HG02798 (cell line): ENCODE measurements around the gene KATNAL2.
"Not testable (repeated sequence)": the region's sequence is repeated elsewhere in the genome, so short reads cannot be mapped to it uniquely, and the experiment has no call there.

Source experiments
- ATAC-seq: cut with Tn5 transposase; IDR thresholded peaks from one replicate; pipeline ENCODE4 v1.9.1; 2021; ENCODE audit warnings: mild to moderate bottlenecking; ENCODE audit not compliant: unreplicated experiment, poor library complexity

Gene KATNAL2

GRCh38 chr18:46939337-46939963 lies 22.0 kb downstream of the KATNAL2 start:
- ATAC-seq, result no peak

DNA sequence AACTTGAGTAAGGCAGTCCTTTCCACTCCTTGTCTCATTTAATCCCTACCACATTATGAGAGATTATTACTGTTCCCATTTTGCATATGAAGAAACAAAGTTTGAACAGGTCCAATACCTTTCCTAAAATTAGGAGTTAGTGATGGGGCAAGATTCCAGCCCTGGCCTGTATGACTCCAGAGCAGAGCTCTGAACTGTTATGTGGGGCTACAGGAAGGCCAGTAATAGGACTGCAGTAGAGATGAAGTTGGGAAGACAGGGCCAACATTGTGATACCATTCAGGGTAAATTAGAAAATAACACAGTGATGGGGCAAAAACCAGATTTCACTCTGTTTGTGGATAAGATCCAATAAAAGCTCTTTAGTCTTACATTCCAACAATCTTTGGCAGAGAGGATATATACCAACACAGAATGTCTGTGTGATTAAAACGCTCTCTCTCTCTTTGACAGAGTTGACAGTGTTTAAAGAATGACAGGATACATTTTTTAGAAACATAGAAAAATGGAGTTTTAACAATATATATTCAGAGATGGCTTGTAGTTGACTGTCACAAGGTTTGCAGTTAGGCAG lies 22.7 kb downstream of the KATNAL2 start:
- ATAC-seq, result no peak

- ATAC-seq, result no peak
Observed at GRCh38 chr18:46942646-46943045, 25.2 kb downstream of the KATNAL2 start.

GRCh38 chr18:46946656-46947282 lies 29.4 kb downstream of the KATNAL2 start:
- ATAC-seq, result peak; percentile 97

DNA sequence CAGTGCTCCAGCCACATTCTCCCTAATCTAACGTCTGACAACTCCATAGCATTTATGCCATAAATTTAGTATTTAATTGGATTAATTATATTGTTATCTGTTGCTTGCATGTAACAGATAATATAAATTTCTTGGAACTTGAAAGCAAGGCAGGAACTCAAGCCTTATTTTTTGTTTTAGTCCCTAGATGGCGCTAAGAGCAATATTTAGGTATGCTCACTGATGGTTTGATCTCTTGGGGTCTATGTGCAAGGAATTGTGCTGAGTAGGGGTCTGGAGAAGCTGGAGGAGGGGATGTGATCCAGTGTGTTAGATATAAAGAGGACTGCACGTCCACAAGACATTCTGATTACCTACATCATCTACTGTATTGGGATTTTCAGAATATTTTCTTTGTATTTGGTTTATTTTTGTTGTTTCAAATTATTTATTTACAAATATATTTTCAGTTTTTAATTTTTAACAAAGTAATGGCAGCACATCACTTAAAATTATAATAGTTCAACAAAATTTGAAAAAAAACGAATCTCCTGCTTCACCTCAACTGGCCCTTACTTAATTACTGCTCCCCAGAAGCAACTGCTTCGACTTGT lies 32.8 kb downstream of the KATNAL2 start:
- no peak for ATAC-seq

DNA sequence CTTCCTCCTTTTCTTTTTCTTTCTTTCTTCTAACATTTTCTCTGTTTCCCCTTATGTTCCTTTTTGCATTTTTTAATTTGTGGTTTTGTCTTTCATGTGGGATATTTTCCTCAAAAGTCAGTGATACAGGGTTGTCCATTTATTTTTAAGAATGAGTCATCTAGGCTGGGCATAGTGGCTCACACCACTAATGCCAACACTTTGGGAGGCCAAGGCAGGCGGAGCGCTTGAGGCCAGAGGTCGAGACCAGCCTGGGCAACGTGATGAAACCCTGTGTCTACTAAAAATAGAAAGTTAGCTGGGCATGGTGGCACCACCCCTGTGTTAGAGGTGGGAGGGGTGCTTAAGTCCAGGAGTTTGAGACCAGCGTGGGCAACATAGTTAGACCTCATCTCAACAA lies 35.8 kb downstream of the KATNAL2 start:
- ATAC-seq, result no peak

DNA sequence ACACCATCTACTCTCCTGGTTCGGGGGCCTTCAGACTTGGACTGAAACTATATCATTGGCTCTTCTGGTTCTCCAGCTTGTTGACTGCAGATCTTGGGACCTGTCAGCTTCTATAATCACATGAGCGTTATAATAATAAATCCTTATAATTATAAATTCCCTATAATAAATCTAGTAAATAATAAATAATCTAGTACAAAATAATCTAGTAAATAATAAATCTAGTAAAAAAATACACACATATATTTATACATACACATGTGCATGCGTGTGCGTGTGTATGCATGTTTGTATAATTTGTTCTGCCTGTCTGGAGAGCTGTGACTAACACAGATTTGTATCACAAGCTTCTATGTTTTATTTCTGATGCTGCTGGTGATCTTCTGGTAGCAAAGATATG lies 40.8 kb downstream of the KATNAL2 start:
- no peak for ATAC-seq

- not testable (repeated sequence) for ATAC-seq
Observed at GRCh38 chr18:46963656-46964578, 46.5 kb downstream of the KATNAL2 start.

DNA sequence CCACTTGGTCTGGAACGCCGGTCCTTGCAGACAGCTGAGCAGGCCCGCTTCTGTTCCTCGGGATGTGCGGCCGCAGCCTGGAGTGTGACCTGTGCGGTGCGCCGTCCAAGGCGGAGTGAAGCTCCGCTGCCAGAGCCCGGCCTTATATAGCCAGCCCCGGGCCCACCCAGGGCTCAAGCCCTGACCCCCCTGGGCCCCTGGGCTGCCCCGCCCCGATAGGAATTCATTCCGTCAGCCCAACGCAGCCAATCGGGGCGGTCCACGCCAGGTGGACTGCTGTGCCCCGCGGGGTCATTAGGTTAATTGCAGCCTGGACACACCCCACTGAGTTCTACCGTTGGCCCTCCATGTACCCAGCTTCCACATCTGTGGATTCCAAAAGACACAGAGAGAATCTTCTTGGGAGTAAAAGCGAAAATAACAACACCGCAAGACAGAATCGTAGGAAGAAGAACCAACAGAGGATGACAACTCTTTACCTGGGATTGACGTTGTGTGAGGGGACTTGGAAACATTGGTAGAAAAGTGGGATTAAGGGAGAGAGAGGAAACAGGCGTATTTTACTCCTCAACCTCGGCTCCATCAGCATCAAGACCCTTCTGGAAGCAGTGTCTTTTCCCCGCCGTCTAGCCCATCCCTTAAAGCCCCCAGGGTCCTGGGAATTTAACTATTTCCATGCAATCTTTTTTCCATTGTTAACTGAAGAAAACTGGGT lies 47.3 kb downstream of the KATNAL2 start:
- not testable (repeated sequence) for ATAC-seq

DNA sequence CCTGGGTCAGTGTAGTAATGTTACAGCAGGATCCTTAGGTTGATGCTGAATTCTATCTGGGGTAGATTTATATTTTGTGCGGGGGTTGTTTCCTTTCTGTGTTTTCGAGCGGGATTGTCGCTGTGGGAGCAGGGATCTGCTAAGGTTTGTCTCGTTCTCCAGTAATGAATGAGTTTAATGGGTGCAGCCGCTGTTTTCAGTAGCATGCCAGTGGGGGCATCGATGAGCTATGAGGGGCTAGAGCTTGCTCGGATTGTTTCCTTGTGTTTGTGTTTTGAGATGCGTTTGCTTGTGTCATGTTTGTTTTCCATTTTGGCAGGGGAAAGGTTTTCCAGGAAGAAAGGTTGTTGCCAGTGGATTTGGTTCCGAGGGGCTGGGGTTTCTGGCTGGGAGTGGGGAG lies 48.9 kb downstream of the KATNAL2 start:
- ATAC-seq, result not testable (repeated sequence)

GRCh38 chr18:46969551-46969950 lies 52.1 kb downstream of the KATNAL2 start:
- ATAC-seq, result not testable (repeated sequence)

DNA sequence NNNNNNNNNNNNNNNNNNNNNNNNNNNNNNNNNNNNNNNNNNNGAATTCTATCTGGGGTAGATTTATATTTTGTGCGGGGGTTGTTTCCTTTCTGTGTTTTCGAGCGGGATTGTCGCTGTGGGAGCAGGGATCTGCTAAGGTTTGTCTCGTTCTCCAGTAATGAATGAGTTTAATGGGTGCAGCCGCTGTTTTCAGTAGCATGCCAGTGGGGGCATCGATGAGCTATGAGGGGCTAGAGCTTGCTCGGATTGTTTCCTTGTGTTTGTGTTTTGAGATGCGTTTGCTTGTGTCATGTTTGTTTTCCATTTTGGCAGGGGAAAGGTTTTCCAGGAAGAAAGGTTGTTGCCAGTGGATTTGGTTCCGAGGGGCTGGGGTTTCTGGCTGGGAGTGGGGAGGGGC lies 102.5 kb downstream of the KATNAL2 start:
- ATAC-seq, result not testable (repeated sequence)

GRCh38 chr18:47020757-47021156 lies 103.4 kb downstream of the KATNAL2 start:
- not testable (repeated sequence) for ATAC-seq

GRCh38 chr18:47022821-47023220 lies 105.4 kb downstream of the KATNAL2 start:
- not testable (repeated sequence) for ATAC-seq

- ATAC-seq, result not testable (repeated sequence)
Observed at GRCh38 chr18:47023769-47024465, 106.5 kb downstream of the KATNAL2 start.

DNA sequence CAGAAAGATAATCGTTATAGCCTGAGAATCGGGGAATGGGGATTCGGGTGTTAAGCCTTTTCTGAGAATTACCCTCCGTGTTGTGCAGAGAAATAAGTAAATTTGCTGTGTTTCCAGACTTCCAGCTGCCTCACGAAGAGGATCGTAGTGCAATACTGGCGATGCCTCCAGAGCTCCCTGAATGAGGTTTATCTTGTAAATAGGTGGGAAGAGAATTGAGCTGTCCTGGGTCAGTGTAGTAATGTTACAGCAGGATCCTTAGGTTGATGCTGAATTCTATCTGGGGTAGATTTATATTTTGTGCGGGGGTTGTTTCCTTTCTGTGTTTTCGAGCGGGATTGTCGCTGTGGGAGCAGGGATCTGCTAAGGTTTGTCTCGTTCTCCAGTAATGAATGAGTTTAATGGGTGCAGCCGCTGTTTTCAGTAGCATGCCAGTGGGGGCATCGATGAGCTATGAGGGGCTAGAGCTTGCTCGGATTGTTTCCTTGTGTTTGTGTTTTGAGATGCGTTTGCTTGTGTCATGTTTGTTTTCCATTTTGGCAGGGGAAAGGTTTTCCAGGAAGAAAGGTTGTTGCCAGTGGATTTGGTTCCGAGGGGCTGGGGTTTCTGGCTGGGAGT lies 108.3 kb downstream of the KATNAL2 start:
- not testable (repeated sequence) for ATAC-seq

- not testable (repeated sequence) for ATAC-seq
Observed at GRCh38 chr18:47028738-47029137, 111.3 kb downstream of the KATNAL2 start.

DNA sequence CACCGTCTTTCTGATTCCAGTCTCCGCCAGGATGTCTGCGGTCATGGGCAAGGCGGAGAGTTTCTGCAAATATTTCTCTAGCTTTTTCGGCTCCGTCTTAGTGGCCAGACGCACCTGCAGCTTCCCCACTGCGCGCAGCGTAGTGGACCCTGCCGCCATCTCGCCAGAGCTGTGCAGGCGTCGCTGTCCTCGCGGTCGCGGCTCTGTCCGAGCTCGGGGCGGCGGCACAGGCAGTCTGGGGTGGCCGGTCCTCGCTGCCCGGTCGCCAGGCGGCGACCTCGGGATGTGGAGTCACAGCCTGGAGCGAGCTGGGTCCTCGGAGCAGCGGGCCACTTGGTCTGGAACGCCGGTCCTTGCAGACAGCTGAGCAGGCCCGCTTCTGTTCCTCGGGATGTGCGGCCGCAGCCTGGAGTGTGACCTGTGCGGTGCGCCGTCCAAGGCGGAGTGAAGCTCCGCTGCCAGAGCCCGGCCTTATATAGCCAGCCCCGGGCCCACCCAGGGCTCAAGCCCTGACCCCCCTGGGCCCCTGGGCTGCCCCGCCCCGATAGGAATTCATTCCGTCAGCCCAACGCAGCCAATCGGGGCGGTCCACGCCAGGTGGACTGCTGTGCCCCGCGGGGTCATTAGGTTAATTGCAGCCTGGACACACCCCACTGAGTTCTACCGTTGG lies 112.4 kb downstream of the KATNAL2 start:
- not testable (repeated sequence) for ATAC-seq
